Spleen (tissue), 11 donors: Measurements from ENCODE around the gene THOC6. TPM values are rescaled to one million over a fixed set of nuclear protein-coding genes. Genes with fewer than 3 reads are reported as not detected.

Source experiments
- DNase-seq: peaks from one replicate; pipeline ENCODE4 v3.0.0-alpha.2; 2020
- H3K27ac ChIP-seq, 8 donors: fragments of 200-600 bp; sonication (generic) in 7 of 8; 1 replicate in 4 of 8; 2 replicates in 4 of 8; pipeline versions ENCODE4 v1.5.0 to v1.8.0; 2016 to 2021; ENCODE audit warnings: inconsistent platforms in 4 of 8, mild to moderate bottlenecking in 4 of 8, moderate library complexity in 1 of 8
- H3K27me3 ChIP-seq, 7 donors: fragments of 200-600 bp; sonication (generic) in 6 of 7; replicated peaks in 1 of 7; 1 replicate in 4 of 7; 2 replicates in 3 of 7; pipeline versions ENCODE4 v1.5.0 to v1.8.0; 2016 to 2021; ENCODE audit warnings: inconsistent platforms in 3 of 7, mild to moderate bottlenecking in 1 of 7
- H3K36me3 ChIP-seq, 6 donors: fragments of 200-600 bp; sonication (generic) in 5 of 6; 1 replicate in 4 of 6; 2 replicates in 2 of 6; pipeline versions ENCODE4 v1.5.0 to v1.8.0; 2016 to 2021; ENCODE audit warnings: inconsistent platforms in 2 of 6
- H3K4me1 ChIP-seq, 6 donors: fragments of 200-600 bp; sonication (generic) in 5 of 6; 1 replicate in 3 of 6; 2 replicates in 3 of 6; pipeline versions ENCODE4 v1.5.0 to v1.8.0; 2016 to 2021; ENCODE audit warnings: inconsistent platforms in 3 of 6
- H3K4me3 ChIP-seq, 8 donors: fragments of 200-600 bp; sonication (generic) in 7 of 8; 1 replicate in 4 of 8; 2 replicates in 4 of 8; pipeline versions ENCODE4 v1.5.0 to v1.8.0; 2016 to 2021; ENCODE audit warnings: inconsistent platforms in 4 of 8, mild to moderate bottlenecking in 4 of 8, moderate library complexity in 2 of 8
- H3K9me3 ChIP-seq, 8 donors: fragments of 200-600 bp; sonication (generic) in 7 of 8; 1 replicate in 4 of 8; 2 replicates in 4 of 8; pipeline versions ENCODE4 v1.5.0 to v1.8.0; 2016 to 2021; ENCODE audit warnings: inconsistent platforms in 4 of 8
- CTCF ChIP-seq, 11 experiments: fragments of 200-600 bp in 7 of 11; fragments of 450-650 bp in 4 of 11; sonication (generic) in 4 of 11; IDR thresholded peaks in 8 of 11; conservative IDR thresholded peaks in 3 of 11; 1 replicate in 7 of 11; 2 replicates in 4 of 11; pipeline versions ENCODE4 v1.4.0 to v1.8.0; 2016 to 2021; ENCODE audit warnings: antibody characterized with exemption in 11 of 11, inconsistent platforms in 4 of 11, mild to moderate bottlenecking in 1 of 11
- POLR2A ChIP-seq, 3 donors: fragments of 450-650 bp; IDR thresholded peaks; one replicate each; pipeline ENCODE4 v1.5.1; 2017; ENCODE audit warnings: antibody characterized with exemption in 3 of 3, mild to moderate bottlenecking in 1 of 3
- POLR2AphosphoS5 ChIP-seq, 3 donors: sonication (generic); formaldehyde crosslinking; IDR thresholded peaks; one replicate each; pipeline ENCODE4 v1.5.1; 2017; ENCODE audit warnings: antibody characterized with exemption in 3 of 3
- WGBS, 5 donors: extraction: QIAGEN DNeasy Blood & Tissue Kit in 3 of 5; methylation state at CpG; one replicate each; pipeline versions ENCODE4 v1.1.5 to v1.1.7; 2013 to 2018; 5-methylcytosine and 5-hydroxymethylcytosine counted together
- intact Hi-C: fragments of 100-400 bp; cut with DNase I; formaldehyde crosslinking; loops from one replicate; pipeline ENCODE4 v1.15.0; 2023; ENCODE audit warnings: low total_unique reads
- polyA plus RNA-seq, 3 donors: library from polyadenylated mRNA; stranded (reverse); fragments of 200-250 nt; gene quantifications; one replicate each; pipeline ENCODE4 v1.2.1, GENCODE V29; 2013
- total RNA-seq, 7 donors: library from RNA; depleted of rRNA in 3 of 7; stranded (reverse); fragments of >200 nt in 3 of 7; fragmentation: NEBNext Ultra II Directional in 4 of 7; extraction: Animal tissue kit (Norgen Biotek cat#: 25700) in 4 of 7; gene quantifications; one replicate each; pipeline versions ENCODE4 v1.1.0 to v1.2.1, GENCODE V29; 2016 to 2021
- donor health status: healthy with polysubstance abuse.
- donor health status: DM: no; HTN: no; CAD: no; lungs with moderate emphysema.
- donor health status: DM: no; HTN: no; CAD: no.
- donor health status: Bipolar disorder and iron deficiency.
- donor health status: healthy.
- donor health status: DM: no; HTN: no; CAD: no.
- donor health status: DM: yes; HTN: yes; CAD: no.

THOC6 gene
- total and polyA plus RNA-seq, 10 donors, result 19.3 to 57.2 (median 28.2) TPM

- 83 to 85% (median 84%) methylated on average over 24 to 26 of the region's 26 CpGs for WGBS, 5 donors
- Histone ChIP-seq H3K27ac (peak overlapping the region in 7 of 8 donors; percentile 51 to 95 (median 81)), H3K27me3 (peaks cover 0 to 55% (median 31%) of the 10 kb centered on the region in 7 donors), H3K4me3 (peak overlapping the region in 4 of 8 donors; percentile 17 to 84 (median 44)), H3K36me3 (peaks cover 0 to 20% (median 0%) of the 10 kb centered on the region in 6 donors), H3K9me3 (no peaks in the 10 kb centered on the region), H3K4me1 (peaks cover 20 to 83% (median 31%) of the 10 kb centered on the region in 6 donors)
- no peak for DNase-seq
- TF ChIP-seq POLR2AphosphoS5 (IDR thresholded peaks at IDR 0.05), result peak; percentile 11 to 75 (median 50)
- TF ChIP-seq POLR2A (IDR thresholded peaks at IDR 0.05), result no peak
- TF ChIP-seq CTCF (IDR thresholded peaks at IDR 0.05 in 8 of 11, conservative IDR thresholded peaks at IDR 0.05 in 3 of 11), result no peak
- intact Hi-C loops, result loop anchor here (10.0 kb wide), 1 partner anchor 115 kb away; no protein-coding TSS in a partner anchor
Measured at GRCh38 chr16:3049921-3050481, 26.2 kb downstream of the THOC6 start.

GRCh38 chr16:3050487-3050886, 26.7 kb downstream of the THOC6 start:
- Histone ChIP-seq H3K9me3 (no peaks in the 10 kb centered on the region), H3K4me1 (peaks cover 20 to 83% (median 31%) of the 10 kb centered on the region in 6 donors), H3K27ac (peak overlapping the region in 7 of 8 donors; percentile 51 to 95 (median 81)), H3K36me3 (peaks cover 0 to 24% (median 0%) of the 10 kb centered on the region in 6 donors), H3K27me3 (peaks cover 0 to 50% (median 26%) of the 10 kb centered on the region in 7 donors), H3K4me3 (peak overlapping the region in 3 of 8 donors; percentile 26 to 84 (median 63))
- TF ChIP-seq POLR2A (IDR thresholded peaks at IDR 0.05) (no peak), POLR2AphosphoS5 (IDR thresholded peaks at IDR 0.05) (no peak), CTCF (IDR thresholded peaks at IDR 0.05 in 8 of 11, conservative IDR thresholded peaks at IDR 0.05 in 3 of 11) (no peak)
- intact Hi-C loops, result loop anchor here (10.0 kb wide), 1 partner anchor 114 kb away; no protein-coding TSS in a partner anchor
- DNase-seq, result no peak
- WGBS, 5 donors, result 67 to 73% (median 71%) methylated on average over 5 of the region's 5 CpGs

- H3K4me3 ChIP-seq, result peak overlapping the region in 3 of 8 donors; percentile 26 to 84 (median 63)
Measured at GRCh38 chr16:3051009-3051408, 27.2 kb downstream of the THOC6 start.

More at GRCh38 chr16:3051009-3051408, 27.2 kb downstream of the THOC6 start:
- Histone ChIP-seq H3K9me3 (no peaks in the 10 kb centered on the region), H3K36me3 (peaks cover 0 to 24% (median 0%) of the 10 kb centered on the region in 6 donors), H3K4me1 (peaks cover 15 to 83% (median 29%) of the 10 kb centered on the region in 6 donors), H3K27ac (peak overlapping the region in 7 of 8 donors; percentile 53 to 95 (median 81)), H3K27me3 (peaks cover 0 to 45% (median 21%) of the 10 kb centered on the region in 7 donors)
- WGBS, 5 donors, result 20 to 39% (median 23%) methylated on average over 4 of the region's 4 CpGs
- TF ChIP-seq POLR2A (IDR thresholded peaks at IDR 0.05), result no peak
- no peak for TF ChIP-seq CTCF (IDR thresholded peaks at IDR 0.05 in 8 of 11, conservative IDR thresholded peaks at IDR 0.05 in 3 of 11)
- TF ChIP-seq POLR2AphosphoS5 (IDR thresholded peaks at IDR 0.05), result no peak
- no peak for DNase-seq
- intact Hi-C loops, result loop anchor here (10.0 kb wide), 1 partner anchor 114 kb away; no protein-coding TSS in a partner anchor
